Stimulated activated CD4-positive, alpha-beta T cell treated with anti-CD3 and anti-CD28 coated beads, Interleukin-1b, Interleukin-23, amount 100 ng/mL, for 48 hours (primary cell): ENCODE measurements around the gene SLC25A21.
"Not testable (repeated sequence)": the region's sequence is repeated elsewhere in the genome, so short reads cannot be mapped to it uniquely, and the experiment has no call there.

Source experiments
- DNase-seq: peaks from one replicate; pipeline ENCODE4 v3.0.0-alpha.2; 2020

Gene SLC25A21

DNA sequence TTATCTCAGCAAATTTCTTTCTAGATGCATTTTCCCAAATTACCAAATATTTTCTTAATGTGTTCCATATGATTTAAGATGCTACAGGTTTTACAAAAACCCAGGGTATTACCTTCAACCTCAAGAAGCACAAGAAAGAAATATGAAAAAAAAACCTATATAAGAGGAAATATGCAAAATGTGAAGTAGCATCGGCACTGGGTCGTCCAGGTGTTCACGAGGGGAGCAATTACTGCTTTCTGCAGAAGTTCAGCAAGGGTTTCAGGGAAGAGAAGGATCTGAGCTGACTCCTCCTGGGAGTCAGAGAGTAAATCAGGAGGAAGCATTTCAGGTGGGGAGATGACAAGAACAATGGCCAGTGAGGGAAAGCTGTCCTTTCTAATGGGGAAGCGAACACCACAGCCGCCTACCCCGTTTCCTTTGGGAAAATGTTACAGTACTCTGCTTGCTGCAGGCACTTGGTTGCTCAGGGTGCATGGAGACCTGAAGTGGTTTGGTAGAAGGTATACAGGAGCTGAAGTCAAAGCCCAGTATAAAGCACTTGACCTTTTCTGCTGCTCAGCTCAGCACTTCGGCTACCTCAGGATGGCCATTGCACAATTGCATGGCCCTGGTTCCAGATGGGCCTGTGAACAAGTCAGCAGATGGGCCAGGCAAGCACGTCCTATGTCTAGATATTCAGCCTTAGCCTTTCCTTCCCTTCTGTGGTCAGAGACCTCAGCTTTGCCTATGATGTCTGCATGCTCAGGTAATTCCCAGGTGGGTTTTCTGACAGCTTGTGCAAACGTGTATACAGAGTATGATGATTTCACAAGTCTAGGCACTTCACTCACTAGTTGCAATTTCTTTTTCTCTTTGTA is 355.1 kb downstream of the SLC25A21 start:
- DNase-seq: no peak

DNA sequence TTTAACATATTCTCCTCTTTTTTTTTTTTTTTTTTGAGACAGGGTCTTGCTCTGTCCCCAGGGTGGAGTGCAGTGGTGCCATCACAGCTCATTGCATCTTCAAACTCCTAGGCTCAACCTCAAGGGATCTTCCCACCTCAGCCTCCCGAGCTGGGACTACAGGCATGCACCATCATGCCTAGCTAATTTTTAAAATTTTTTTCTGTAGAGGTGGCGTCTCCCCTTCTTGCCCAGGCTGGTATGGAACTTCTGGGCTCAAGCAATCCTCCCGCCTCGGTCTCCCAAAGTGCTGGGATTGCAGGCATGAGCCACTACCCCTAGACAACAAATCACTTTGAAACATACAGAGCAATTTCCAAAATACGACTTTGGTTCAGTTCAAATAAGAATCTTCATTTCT is 355.9 kb downstream of the SLC25A21 start:
- no peak for DNase-seq

DNA sequence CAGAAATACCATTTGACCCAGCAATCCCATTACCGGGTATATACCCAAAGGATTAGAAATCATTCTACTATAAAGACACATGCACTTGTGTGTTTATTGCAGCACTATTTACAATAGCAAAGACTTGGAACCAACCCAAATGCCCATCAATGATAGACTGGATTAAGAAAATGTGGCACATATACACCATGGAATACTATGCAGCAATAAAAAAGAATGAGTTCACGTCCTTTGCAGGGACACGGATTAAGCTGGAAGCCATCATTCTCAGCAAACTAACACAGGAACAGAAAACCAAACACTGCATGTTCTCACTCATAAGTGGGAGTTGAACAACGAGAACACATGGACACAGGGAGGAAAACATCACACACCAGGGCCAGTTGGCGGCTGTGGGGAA is 357.6 kb downstream of the SLC25A21 start:
- DNase-seq: not testable (repeated sequence)

DNA sequence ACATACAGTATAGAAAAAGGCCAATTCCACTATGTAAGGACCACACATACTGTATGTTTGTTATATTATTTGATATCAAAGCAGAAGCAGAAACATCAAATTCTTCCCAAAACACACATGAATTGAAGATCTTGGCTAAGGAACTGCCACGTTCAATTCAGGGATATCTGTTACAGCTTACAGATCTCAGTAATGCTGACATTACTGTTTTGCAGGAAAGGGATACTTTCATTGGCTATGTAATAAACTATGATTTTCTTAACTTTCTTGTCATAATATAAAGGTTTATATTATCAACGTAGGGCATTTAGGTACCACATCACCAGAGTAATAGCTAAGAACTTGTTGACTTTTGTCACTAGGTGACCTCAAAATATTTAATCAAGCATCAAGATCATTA is 362.2 kb downstream of the SLC25A21 start:
- no peak for DNase-seq

DNA sequence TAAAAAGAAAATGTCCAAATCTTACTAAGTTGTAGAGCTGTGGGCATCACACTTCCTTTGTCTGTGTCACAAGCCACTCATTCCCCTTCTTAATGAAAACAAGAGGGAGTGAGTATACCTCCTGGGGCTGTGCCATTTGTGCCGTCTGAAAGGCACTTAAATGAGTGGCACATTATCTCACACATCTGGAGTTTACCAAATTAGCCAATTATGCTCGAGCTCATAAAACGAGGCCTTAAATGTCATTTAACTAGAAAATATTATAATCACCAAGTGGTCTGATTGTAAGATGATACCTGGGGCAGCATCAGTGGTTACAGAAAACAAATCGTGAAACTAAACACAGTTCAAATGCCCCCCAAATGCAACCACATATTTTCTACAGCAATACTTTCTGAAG is 364.7 kb downstream of the SLC25A21 start:
- DNase-seq: no peak

DNA sequence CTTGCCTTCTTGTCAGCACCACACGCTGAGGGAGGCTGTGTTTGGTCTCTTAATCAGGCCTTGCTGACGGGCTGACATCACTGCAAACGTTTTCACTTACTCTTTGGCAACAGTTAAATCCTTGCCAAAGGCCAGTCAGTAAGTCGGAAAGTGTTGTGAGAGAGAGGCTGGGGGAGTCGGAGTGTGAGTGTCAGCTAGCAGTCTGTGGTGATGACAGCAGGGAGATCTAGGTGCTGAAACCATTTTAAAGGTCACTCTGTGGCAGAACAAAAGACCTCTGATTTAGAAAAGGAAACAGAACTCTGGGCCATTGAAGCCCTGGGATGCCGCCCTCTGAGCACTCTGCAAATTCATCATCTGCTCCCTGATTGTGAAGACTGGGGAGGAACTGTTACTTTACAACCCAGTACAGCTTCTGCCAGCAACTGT is 367.3 kb downstream of the SLC25A21 start:
- DNase-seq: no peak

DNA sequence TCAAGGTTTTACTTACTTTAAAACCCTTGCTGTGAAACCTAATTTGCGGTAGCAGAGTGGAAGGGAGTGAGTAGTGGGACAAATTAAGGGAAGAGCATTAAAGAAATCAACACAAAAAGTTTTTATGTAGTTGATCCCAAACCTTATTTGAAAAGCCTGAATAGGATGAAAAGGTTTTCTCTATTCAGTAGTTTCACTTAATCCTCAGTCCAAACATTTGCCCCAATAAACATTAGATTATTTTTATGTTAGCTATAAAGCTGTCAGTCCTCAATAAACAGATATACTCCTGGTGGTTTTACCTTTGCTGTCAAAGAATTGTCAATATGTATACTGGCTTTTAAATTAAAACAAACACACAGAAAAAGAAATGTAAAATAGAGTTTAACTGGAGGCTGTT is 374.8 kb downstream of the SLC25A21 start:
- DNase-seq: no peak

DNA sequence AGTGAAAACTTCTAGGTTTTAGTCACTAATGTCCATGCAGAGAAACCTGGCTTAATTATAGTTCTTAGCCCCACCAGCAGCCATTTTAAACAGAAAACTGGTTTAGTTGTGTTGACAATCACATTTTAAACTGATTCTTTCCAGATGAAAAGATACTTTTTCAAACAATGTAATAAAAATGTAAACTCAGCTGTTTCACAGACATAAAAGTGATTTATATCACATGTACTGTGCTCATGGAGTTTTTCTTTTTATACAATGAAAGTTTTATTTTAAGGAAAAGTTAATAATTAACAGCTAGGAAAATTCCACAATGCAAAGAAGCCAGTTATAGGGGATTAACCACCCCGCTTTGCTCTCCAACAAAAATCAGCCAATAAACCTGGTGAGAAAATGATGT is 381.0 kb downstream of the SLC25A21 start:
- DNase-seq: no peak

DNA sequence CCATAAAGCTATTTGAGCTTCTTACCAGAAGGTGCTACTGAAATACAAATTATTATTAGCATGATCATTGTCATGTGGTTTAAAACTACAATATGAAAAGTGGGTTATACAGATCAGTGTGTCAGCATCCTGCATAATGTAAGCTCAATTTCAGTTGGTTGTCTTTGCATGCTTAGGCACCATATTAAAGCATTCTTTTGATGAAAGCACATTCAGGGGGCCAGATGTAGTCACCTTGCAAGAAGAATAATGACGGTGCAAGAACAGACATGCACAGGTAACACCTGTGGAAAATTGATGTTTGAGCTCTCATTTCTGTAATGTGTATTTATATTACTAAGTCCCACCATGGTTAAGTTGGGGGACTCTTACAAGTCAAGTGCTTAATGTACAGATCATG is 386.9 kb downstream of the SLC25A21 start:
- DNase-seq: no peak

DNA sequence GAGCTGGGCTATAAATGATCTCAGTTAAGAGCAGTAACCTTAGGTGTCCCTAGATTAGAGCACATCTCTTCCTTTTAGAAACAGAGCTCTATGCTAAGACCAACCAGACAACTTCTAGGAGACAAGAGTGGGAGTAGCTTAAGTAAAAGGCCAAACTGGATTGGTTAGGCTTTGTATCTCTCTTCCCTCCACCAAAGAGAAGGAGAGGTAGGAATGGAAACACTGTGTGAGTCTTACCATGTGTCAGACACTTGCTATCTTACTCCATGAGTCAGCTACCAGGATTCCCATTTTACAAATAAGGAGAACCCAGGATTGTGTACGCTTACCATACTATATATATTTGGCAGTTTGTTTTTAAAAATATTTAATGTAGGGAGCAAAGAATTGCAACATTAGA is 387.9 kb downstream of the SLC25A21 start:
- no peak for DNase-seq

DNA sequence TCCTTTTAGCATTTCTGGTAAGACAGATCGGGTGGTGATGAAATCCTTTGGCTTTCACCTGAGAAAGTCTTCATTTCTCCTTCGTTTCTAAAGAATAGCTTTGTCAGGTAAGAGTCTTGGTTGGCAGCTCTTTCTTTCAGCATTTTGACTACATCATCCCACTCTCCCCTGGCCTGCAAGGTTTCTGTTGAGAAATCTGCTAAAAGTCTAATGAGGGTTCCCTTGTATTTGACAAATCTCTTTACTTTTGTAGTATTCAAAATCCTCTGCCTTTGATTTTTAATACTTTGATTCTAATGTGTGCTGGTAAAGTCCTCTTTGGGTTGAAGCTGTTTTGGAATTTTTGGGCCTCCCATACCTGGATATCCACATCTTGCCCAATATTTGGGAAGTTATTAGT is 390.5 kb downstream of the SLC25A21 start:
- no peak for DNase-seq

DNA sequence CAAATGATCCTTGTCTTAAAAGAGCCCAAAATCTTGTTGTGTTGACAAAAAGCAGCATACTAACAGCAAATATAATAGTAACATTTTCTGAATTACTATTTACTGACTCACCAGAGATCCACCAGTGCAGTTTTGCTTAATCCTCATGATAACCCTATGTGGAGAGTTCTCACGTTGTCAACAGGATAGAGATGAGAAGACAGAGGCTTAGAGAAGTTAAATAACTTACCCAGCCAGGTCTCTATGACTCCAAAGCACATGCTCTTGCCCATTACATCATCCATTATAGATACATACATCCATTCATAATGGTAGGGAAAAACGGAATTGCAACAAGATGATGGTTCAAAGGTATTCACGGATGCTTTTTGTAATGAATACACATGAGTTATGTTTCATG is 398.8 kb downstream of the SLC25A21 start:
- no peak for DNase-seq

DNA sequence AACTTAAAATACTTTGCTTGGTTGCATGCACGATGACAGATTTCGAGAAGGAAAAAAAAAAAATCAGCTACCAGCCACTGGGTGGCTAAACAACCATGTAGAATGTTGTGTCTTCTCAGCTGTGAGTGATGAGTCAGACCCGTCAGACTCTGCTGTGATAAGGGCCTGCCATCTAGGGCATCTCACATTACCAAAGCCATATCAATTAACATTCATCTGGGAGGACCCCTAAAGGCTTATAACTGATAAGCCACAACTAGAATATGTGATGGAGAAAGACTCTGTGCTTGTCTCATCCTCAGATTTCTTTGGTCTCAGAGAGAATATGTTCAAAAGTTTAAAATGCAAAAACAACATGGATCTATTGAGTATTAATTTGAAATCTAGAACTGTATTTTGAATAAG is 399.3 kb downstream of the SLC25A21 start:
- no peak for DNase-seq

DNA sequence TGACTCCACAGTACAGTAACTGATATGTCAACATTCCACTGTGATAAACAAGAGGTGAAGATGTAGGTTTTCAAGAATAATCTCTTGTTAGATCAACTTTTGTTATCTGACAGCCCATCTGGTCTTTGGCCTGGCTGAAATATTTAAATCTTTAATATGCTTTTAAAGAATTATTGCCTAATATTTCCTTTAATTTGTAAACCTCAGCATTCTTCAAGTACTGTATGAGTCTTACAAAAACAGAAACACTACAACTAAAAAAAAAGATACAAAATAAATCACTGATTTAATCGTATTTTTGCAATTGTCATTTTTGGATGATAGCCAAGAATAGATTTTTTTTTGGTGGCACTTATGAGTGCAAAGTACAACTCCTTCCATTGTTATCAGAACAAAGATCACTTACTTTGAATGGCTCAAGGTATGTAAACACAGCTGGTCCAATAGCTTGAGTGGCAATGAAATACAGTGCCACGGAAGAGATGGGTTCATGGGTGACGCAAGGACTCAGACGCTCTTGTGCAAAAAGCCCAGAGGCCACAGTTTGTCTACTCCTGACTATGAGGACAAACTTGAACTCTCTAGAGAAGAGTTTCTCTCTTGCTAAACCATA is 401.3 kb downstream of the SLC25A21 start:
- DNase-seq: no peak

DNA sequence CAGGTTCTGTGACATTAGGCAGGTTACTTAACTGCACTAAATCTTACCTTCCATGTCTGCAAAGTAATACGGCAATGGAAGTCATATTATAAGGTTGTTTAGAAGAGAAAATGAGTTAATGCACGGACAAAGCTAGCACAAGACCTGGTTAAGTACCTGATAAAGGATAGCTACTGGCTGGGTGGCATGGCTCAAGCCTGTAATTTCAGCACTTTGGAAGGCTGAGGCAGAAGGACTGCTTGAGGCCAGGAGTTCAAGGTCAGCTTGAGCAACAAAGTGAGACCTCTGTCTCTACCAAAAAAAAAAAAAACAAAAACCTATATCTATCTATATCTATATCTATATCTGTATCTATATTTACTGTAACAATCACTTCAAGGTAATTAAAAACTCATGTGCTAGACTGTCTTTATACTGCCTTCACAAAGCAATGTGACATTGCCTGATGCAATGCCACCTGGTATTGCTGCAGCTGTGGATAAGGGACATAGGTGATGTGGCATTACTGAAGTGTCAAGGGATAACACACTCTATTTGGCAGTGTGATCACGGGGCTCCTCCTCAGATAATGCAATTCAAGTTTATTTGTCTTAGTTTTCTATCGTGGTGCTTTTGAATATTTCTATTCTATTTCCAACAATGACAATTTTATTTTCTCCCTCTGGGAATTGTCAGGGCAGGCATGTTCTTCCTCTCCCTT is 403.6 kb downstream of the SLC25A21 start:
- DNase-seq: no peak

DNA sequence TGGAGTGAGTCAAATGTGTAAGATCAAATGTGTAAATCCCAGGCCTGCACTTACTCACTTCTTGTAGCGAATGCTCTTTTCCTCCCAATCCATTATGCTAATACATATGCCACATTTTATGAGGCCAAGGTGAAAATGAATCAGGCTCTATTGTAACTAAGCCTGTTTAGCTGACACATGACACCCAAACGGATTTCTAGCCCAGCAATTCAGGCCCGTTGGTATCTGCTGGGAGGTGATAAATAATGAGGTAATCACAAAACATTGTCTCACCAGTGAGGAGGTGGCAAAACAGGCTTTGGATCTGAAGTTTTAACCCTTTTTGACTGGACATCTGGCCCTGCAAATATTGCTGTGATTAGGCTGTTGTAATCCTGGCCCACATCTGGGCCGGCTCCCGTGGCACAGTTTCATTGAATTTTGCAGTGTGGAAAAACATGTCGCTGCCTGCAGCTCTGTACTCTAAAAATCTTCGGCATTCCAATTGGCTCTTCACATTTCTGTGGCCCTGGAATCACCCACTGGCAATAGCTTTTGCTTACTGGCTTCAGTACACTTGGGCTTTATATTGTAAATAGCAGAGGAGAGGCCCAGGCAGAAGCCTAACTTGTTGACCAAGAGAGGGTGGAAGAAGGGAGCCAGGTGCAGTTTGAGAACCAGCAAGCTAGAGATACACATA is 404.7 kb downstream of the SLC25A21 start:
- no peak for DNase-seq

DNA sequence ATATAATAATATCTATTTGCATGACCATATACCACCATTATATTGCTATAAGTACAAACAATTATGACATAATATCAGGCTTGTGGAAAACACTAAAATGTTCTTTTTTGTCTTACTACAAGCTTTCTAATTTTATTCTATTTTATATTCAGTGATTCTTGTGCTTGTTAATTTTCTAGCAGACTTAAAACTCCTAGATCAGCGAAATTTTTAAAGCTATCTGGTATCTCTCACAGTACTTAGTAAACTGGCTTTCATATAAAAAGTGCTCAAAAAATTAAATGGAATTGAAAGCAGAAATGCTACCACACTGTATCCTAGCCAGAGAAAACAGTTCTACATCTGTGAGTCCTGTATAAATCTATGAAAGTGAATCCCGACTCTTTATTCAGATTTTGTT is 405.4 kb downstream of the SLC25A21 start:
- DNase-seq: no peak

DNA sequence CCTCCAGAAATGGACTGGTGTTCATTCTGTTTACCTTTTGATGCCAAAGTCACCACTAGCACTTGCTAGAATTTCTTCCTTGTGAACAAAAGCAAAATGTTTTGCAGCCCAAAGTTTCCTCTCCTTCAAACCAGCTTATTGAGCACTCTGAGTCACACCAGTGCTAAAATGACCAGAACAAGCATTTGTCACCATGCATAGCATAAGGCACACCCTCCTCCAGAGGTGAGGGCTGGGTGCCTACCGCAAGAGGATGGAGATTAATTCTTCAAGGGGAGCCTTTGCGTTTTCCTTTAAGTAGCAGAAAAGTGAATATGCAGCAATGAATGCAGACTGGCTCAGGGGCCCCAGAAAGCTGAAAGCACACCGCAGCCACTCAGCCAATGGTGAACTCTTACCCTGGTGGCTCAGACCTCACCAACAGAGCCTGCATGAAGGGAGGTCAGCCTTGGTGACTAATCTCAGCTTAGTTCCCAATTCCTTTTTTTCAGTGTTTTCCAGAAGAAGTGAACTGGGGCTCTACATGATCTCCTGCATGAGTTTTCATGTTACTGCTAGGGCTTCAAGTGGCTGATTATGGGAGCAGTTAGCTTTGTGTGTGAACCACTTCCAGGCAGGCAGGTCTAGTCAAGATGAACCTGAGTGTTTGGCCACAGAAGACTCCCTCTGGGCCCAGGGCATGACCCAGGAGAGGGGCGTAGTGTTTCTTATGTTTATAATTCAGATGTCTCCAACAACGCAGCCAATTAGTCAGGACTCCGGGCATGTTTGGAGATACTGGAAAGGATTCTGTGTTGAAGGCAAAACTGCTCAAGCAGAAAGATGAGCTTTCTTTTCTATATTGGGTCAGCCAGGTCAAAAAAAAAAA is 414.4 kb downstream of the SLC25A21 start:
- DNase-seq: no peak

DNA sequence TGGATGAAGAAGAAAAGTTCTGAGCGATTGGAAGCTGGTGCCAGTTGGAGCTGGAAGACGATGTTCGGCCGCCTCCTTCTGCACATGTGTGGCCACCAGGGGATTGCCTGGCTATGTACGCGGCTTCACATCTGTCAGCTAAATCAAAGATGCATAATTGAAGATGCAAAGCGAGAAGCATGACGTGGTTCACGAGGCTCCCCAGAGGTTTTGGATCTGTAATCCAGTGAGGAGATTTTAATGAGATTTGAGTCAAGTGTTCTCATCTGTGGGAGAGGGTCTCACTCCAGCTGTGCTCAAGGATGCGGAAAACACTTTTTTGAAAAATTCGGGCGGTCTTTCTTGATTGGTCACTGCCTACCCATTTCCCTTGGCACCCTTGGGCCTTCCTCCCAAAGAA is 416.2 kb downstream of the SLC25A21 start:
- no peak for DNase-seq

DNA sequence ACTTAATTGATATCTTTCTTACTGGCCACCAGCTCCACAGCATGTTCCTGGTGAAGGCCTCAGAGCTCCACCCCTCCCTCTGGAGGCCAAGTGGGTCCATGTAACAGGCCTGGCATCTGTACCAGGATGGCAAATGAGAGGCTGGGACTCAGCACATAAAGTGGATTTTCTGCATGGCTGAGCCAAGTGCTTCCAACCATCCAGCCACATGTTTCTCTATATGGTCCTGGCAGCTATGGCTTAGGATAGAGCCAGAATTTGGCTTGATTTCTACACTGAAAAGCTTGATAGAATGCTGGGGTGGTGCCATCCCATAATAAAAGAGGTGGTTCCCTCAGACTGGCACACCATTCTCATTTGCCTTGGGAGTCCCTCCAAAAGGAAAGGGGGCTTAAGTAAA is 416.6 kb downstream of the SLC25A21 start:
- DNase-seq: no peak

DNA sequence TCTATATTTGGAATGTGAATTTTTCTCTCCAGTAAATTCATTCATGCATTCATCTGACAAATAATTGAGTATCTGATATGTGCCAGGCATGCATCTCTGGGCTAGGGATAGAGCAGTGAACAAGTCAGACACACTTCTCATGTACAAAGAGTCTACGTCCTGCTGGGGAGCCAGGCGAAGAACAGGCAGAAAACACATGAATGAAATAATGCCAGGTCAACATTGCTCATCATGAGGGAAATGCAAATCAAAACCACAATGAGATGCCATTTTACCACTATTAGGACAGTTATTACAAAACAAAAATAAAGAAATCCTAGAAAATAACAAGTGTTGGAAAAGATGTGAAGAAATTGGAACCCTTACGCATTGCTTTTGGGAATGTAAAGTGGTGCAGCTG is 420.5 kb downstream of the SLC25A21 start:
- DNase-seq: no peak

DNA sequence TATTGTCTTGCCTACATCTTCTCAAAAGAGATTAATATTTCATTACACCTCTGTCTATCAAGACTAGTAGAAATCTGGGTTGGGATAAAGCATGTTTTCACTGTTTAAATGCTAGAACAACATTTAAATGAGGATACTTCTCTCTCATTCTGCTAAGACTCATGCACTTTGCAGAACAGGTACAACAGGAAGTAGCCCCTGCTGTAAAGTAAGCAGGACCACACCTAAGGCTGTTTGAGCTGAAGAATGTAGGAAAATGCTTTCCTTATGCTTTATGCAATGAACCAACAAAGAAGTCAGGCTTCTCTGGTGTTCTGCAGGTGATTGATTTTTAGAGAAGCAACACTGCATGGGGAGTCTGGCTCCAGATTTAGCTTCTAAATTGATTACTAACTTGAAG is 421.3 kb downstream of the SLC25A21 start:
- no peak for DNase-seq
